HG02798 (cell line): ENCODE results near the gene SNRNP48.

Experiments
- ATAC-seq: cut with Tn5 transposase; IDR thresholded peaks from one replicate; pipeline ENCODE4 v1.9.1; 2021; ENCODE audit warnings: mild to moderate bottlenecking; ENCODE audit not compliant: unreplicated experiment, poor library complexity

The SNRNP48 gene

DNA sequence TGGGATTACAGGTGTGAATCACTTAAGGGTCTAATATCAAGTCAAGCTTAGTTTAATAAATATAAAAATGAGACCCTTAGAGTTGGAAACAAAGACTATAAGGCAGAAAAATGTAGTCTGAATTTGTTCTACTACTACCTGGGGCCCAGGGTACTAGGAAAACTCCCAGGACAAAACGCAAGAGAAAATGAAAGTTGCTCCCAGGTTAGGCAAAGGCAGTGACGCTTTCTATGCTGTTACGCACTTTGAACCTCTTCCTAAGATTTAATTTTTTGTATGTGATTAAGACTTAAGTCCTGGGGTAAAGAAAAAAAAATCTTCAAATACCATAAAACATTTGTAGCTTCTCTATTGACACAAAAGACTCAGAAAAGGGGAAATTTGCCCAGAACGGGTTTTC lies 31.2 kb upstream of the SNRNP48 start:
- no peak for ATAC-seq

GRCh38 chr6:7559196-7559595 lies 30.8 kb upstream of the SNRNP48 start:
- no peak for ATAC-seq

GRCh38 chr6:7559651-7560385 lies 30.2 kb upstream of the SNRNP48 start:
- no peak for ATAC-seq

- no peak for ATAC-seq
Observed at GRCh38 chr6:7561153-7561964, 28.6 kb upstream of the SNRNP48 start.

DNA sequence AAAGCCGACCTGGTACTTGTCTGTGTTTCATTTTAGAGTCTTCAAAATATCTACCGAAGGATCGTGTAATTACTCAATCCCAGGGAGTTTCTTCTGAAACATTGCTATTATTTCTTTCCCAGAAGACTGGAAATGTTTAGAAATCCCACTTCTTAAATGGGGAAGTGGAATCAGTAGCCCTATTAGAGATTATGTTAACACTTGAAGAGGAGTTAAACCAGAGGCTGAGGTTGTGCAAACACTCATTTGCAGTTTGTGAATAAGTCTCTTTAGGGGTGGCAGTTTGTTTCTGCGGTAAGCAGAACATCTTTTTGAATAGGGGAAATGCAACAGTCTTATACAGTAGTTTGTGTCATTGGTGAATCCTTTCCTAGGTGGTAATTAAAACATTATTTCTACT lies 27.2 kb upstream of the SNRNP48 start:
- ATAC-seq: no peak

- no peak for ATAC-seq
Observed at GRCh38 chr6:7566107-7566506, 23.9 kb upstream of the SNRNP48 start.

DNA sequence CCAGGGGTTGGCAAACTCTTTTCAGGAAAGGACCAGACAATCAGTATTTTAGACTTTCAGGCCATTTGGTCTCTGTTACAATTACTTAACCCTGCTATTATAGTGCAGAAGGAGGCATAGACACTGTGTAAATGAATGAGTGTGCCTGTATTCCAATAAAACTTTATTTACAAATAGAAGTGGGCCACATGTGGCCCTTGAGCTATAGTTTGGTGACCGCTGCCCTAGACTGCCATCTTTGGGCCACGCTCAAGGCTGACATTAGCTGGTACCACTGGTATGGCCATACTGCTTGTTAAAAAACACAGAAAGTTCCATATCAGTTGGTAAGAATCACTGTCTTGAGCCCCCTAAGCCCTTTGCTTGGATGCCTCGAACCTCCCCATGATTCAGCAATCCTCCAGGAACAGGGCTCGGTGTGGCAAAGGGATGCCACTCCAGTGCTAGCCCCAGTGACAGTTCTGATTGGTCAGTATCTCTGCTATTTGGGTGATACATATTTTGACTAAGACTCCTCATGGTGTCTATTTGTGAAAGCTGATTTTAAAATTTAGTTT lies 23.3 kb upstream of the SNRNP48 start:
- no peak for ATAC-seq

DNA sequence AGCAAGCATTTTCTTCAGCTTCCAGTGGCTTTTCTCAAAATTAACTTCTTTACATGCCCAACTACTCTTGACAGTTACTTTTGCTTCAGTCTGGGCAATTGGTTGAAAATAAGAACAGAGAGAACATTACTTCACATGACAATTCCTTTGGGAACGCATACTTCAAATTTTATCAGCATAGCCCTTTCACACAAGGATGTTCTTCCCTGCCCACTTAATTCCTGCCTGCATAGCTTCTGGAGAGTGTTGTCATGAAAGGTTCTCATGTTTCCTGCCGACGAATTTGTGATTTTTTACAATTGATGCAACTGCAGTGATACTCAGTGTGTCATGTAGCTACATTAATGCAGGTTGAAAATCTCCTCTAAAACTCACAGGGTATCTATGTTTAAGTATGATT lies 22.0 kb upstream of the SNRNP48 start:
- ATAC-seq: no peak

- ATAC-seq: no peak
Observed at GRCh38 chr6:7569082-7569481, 20.9 kb upstream of the SNRNP48 start.

DNA sequence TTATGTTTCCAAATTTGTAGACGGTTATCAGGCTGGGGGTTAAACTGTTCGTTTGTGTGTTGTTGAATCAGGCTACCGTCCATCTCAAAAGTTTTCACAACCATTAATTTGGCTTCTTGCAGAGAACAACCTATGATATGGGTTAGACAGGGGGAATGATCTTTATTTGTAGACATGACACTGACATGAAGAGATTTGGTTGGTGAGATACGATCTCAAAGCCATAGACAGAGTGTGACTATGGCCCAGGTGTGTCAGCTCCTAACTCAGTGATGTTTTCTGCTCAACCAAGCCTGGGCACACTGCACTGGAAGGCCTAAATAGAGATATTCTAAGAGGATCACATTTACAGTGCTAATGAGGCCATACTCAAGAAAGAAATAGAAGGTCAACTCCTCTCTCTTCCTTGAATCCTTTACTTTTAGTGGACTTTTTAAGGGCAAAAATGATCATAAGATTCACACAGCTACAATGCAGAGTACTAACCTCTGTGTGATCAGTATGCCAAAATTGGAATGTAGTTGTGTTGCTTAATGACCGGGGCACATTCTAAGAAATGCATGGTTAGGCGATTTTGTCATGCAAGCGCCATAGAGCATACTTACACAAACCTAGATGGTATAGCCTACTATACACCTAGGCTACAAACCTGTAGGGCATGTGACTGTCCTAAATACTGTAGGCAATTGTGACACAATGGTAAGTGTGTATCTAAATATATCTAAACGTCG lies 17.6 kb upstream of the SNRNP48 start:
- ATAC-seq: no peak

GRCh38 chr6:7574500-7574899 lies 15.5 kb upstream of the SNRNP48 start:
- ATAC-seq: no peak

GRCh38 chr6:7578516-7578915 lies 11.5 kb upstream of the SNRNP48 start:
- no peak for ATAC-seq

GRCh38 chr6:7578931-7579330 lies 11.1 kb upstream of the SNRNP48 start:
- no peak for ATAC-seq

- ATAC-seq: no peak
Observed at GRCh38 chr6:7579851-7580250, 10.1 kb upstream of the SNRNP48 start.

GRCh38 chr6:7580537-7580926 lies 9.5 kb upstream of the SNRNP48 start:
- no peak for ATAC-seq

DNA sequence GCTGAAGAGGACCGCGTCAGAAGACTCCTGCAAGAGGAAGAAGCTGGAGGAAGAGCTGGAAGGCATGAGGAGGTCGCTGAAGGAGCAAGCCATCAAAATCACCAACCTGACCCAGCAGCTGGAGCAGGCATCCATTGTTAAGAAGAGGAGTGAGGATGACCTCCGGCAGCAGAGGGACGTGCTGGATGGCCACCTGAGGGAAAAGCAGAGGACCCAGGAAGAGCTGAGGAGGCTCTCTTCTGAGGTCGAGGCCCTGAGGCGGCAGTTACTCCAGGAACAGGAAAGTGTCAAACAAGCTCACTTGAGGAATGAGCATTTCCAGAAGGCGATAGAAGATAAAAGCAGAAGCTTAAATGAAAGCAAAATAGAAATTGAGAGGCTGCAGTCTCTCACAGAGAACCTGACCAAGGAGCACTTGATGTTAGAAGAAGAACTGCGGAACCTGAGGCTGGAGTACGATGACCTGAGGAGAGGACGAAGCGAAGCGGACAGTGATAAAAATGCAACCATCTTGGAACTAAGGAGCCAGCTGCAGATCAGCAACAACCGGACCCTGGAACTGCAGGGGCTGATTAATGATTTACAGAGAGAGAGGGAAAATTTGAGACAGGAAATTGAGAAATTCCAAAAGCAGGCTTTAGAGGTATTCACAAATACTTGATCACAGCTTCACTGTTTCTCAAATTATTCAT lies 8.9 kb upstream of the SNRNP48 start:
- no peak for ATAC-seq

- no peak for ATAC-seq
Observed at GRCh38 chr6:7585287-7585930, 4.6 kb upstream of the SNRNP48 start.

GRCh38 chr6:7587631-7588100 lies 2.3 kb upstream of the SNRNP48 start:
- ATAC-seq: no peak

DNA sequence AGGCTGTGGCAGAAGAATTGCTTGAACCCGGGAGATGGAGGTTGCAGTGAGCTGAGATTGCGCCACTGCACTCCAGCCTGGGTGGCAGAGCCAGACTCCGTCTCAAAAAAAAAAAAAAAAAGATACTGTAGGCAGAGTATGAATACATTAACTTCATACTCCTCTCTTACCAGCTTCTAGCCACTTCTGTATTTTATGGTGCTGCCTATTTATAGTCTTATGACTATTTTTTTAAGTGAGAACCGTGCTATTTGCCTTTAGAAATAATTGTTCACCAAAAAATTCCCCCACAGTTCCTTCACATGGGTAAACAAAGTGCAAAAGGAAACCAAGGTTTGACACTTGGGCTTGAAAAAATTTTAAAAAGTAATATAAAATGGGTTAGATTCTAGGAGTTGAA lies 1.5 kb upstream of the SNRNP48 start:
- no peak for ATAC-seq

- ATAC-seq: no peak
Observed at GRCh38 chr6:7589221-7589620, 777 bp upstream of the SNRNP48 start.
